ENCODE results near the gene HAPSTR1. TPM values are rescaled to one million over a fixed set of nuclear protein-coding genes. Genes with fewer than 3 reads are reported as not detected.
"Not testable (repeated sequence)": the region's sequence is repeated elsewhere in the genome, so short reads cannot be mapped to it uniquely, and the experiment has no call there.

Gene HAPSTR1
- total and polyA plus RNA-seq, 4 donors: 6.5 to 46.5 (median 17.7) TPM

GRCh38 chr16:9042533-9042932 is 48.9 kb upstream of the HAPSTR1 start:
- no peak overlapping the region for H3K4me3 ChIP-seq (ENCODE audit: low read depth in 1 of 3, low read length in 3 of 3)
- no peaks in the 10 kb centered on the region for H3K9me3 ChIP-seq (ENCODE audit: control insufficient read depth in 4 of 4, low read length in 3 of 4)
- H3K27ac ChIP-seq (ENCODE audit: low read depth in 1 of 2, low read length in 2 of 2): no peak overlapping the region
- H3K27me3 ChIP-seq (ENCODE audit: control insufficient read depth in 4 of 4, insufficient read depth in 4 of 4, low read length in 3 of 4): no peaks in the 10 kb centered on the region
- H3K9ac ChIP-seq (ENCODE audit: low read depth in 1 of 2, low read length in 2 of 2): no peak overlapping the region
- no peaks in the 10 kb centered on the region for H3K36me3 ChIP-seq (ENCODE audit: control insufficient read depth in 4 of 4, insufficient read depth in 3 of 4, low read depth in 1 of 4, low read length in 3 of 4)
- WGBS: 80% methylated on average over 5 of the region's 5 CpGs
- TF ChIP-seq, protein P1, sequence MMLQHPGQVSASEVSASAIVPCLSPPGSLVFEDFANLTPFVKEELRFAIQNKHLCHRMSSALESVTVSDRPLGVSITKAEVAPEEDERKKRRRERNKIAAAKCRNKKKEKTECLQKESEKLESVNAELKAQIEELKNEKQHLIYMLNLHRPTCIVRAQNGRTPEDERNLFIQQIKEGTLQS (IDR thresholded peaks at IDR 0.05): no peak
- TF ChIP-seq FOXA2 (IDR thresholded peaks at IDR 0.05) (no peak), RXRA (IDR thresholded peaks at IDR 0.05) (no peak), NR2F2 (IDR thresholded peaks at IDR 0.05) (no peak), FOXA1 (IDR thresholded peaks at IDR 0.05) (no peak)
- TF ChIP-seq, protein P2, sequence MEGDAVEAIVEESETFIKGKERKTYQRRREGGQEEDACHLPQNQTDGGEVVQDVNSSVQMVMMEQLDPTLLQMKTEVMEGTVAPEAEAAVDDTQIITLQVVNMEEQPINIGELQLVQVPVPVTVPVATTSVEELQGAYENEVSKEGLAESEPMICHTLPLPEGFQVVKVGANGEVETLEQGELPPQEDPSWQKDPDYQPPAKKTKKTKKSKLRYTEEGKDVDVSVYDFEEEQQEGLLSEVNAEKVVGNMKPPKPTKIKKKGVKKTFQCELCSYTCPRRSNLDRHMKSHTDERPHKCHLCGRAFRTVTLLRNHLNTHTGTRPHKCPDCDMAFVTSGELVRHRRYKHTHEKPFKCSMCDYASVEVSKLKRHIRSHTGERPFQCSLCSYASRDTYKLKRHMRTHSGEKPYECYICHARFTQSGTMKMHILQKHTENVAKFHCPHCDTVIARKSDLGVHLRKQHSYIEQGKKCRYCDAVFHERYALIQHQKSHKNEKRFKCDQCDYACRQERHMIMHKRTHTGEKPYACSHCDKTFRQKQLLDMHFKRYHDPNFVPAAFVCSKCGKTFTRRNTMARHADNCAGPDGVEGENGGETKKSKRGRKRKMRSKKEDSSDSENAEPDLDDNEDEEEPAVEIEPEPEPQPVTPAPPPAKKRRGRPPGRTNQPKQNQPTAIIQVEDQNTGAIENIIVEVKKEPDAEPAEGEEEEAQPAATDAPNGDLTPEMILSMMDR (IDR thresholded peaks at IDR 0.05; ENCODE audit: low read depth, low read length, missing input control): no peak
- no peak for DNase-seq (ENCODE audit: low spot score)
- peaks cover 1 to 5% (median 4%) of the 10 kb centered on the region in 4 donors for H3K4me1 ChIP-seq (ENCODE audit: control insufficient read depth in 4 of 4, insufficient read depth in 4 of 4, low read length in 3 of 4)

GRCh38 chr16:9042964-9043680 is 48.3 kb upstream of the HAPSTR1 start:
- WGBS: 87% methylated on average over 15 of the region's 15 CpGs
- DNase-seq (ENCODE audit: low spot score): no peak
- TF ChIP-seq JUND (IDR thresholded peaks at IDR 0.05) (no peak), SP1 (IDR thresholded peaks at IDR 0.05) (no peak), FOXA1 (IDR thresholded peaks at IDR 0.05) (no peak), RAD21 (IDR thresholded peaks at IDR 0.05) (no peak), HNF4G (IDR thresholded peaks at IDR 0.05) (no peak), HNF4A (conservative IDR thresholded peaks at IDR 0.05) (no peak), EGR1 (IDR thresholded peaks at IDR 0.05; ENCODE audit: low read depth in 2 of 2) (no peak), GABPA (IDR thresholded peaks at IDR 0.05 in 1 of 2, conservative IDR thresholded peaks at IDR 0.05 in 1 of 2) (no peak), TAF1 (conservative IDR thresholded peaks at IDR 0.05) (no peak)
- TF ChIP-seq, protein P3, sequence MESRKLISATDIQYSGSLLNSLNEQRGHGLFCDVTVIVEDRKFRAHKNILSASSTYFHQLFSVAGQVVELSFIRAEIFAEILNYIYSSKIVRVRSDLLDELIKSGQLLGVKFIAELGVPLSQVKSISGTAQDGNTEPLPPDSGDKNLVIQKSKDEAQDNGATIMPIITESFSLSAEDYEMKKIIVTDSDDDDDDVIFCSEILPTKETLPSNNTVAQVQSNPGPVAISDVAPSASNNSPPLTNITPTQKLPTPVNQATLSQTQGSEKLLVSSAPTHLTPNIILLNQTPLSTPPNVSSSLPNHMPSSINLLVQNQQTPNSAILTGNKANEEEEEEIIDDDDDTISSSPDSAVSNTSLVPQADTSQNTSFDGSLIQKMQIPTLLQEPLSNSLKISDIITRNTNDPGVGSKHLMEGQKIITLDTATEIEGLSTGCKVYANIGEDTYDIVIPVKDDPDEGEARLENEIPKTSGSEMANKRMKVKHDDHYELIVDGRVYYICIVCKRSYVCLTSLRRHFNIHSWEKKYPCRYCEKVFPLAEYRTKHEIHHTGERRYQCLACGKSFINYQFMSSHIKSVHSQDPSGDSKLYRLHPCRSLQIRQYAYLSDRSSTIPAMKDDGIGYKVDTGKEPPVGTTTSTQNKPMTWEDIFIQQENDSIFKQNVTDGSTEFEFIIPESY (IDR thresholded peaks at IDR 0.05): no peak
- TF ChIP-seq, protein P1 (IDR thresholded peaks at IDR 0.05): no peak
- TF ChIP-seq, protein P4, sequence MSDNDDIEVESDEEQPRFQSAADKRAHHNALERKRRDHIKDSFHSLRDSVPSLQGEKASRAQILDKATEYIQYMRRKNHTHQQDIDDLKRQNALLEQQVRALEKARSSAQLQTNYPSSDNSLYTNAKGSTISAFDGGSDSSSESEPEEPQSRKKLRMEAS (IDR thresholded peaks at IDR 0.05): no peak
- TF ChIP-seq, protein P5, sequence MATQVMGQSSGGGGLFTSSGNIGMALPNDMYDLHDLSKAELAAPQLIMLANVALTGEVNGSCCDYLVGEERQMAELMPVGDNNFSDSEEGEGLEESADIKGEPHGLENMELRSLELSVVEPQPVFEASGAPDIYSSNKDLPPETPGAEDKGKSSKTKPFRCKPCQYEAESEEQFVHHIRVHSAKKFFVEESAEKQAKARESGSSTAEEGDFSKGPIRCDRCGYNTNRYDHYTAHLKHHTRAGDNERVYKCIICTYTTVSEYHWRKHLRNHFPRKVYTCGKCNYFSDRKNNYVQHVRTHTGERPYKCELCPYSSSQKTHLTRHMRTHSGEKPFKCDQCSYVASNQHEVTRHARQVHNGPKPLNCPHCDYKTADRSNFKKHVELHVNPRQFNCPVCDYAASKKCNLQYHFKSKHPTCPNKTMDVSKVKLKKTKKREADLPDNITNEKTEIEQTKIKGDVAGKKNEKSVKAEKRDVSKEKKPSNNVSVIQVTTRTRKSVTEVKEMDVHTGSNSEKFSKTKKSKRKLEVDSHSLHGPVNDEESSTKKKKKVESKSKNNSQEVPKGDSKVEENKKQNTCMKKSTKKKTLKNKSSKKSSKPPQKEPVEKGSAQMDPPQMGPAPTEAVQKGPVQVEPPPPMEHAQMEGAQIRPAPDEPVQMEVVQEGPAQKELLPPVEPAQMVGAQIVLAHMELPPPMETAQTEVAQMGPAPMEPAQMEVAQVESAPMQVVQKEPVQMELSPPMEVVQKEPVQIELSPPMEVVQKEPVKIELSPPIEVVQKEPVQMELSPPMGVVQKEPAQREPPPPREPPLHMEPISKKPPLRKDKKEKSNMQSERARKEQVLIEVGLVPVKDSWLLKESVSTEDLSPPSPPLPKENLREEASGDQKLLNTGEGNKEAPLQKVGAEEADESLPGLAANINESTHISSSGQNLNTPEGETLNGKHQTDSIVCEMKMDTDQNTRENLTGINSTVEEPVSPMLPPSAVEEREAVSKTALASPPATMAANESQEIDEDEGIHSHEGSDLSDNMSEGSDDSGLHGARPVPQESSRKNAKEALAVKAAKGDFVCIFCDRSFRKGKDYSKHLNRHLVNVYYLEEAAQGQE (IDR thresholded peaks at IDR 0.05): no peak
- Histone ChIP-seq H3K4me1 (ENCODE audit: control insufficient read depth in 4 of 4, insufficient read depth in 4 of 4, low read length in 3 of 4) (peaks cover 4 to 9% (median 8%) of the 10 kb centered on the region in 4 donors), H3K27ac (ENCODE audit: low read depth in 1 of 2, low read length in 2 of 2) (no peak overlapping the region), H3K36me3 (ENCODE audit: control insufficient read depth in 4 of 4, insufficient read depth in 3 of 4, low read depth in 1 of 4, low read length in 3 of 4) (no peaks in the 10 kb centered on the region), H3K9ac (ENCODE audit: low read depth in 1 of 2, low read length in 2 of 2) (no peak overlapping the region), H3K4me3 (ENCODE audit: low read depth in 1 of 3, low read length in 3 of 3) (no peak overlapping the region), H3K27me3 (ENCODE audit: control insufficient read depth in 4 of 4, insufficient read depth in 4 of 4, low read length in 3 of 4) (no peaks in the 10 kb centered on the region), H3K9me3 (ENCODE audit: control insufficient read depth in 4 of 4, low read length in 3 of 4) (no peaks in the 10 kb centered on the region)

DNA sequence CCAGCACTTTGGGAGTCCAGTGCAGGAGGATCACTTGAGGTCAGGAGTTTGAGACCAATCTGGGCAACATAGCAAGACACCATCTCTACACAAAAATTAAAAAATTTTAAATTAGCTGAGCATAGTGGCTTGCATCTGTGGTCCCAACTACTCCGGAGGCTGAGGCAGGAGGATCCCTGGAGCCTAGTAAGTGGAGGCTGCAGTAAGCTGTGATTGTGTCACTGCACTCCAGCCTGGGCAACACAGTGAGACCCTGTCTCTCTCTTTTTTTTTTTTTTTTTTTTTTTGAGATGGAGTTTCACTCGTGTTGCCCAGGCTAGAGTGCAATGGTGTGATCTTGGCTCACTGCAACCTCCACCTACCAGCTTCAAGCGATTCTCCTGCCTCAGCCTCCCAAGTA is 45.9 kb upstream of the HAPSTR1 start:
- H3K9ac ChIP-seq (ENCODE audit: low read depth in 1 of 2, low read length in 2 of 2); H3K27ac ChIP-seq (ENCODE audit: low read depth in 1 of 2, low read length in 2 of 2); DNase-seq (ENCODE audit: low spot score); H3K27me3 ChIP-seq (ENCODE audit: control insufficient read depth in 4 of 4, insufficient read depth in 4 of 4, low read length in 3 of 4); H3K9me3 ChIP-seq (ENCODE audit: control insufficient read depth in 4 of 4, low read length in 3 of 4); H3K4me3 ChIP-seq (ENCODE audit: low read depth in 1 of 3, low read length in 3 of 3); H3K36me3 ChIP-seq (ENCODE audit: control insufficient read depth in 4 of 4, insufficient read depth in 3 of 4, low read depth in 1 of 4, low read length in 3 of 4): not testable (repeated sequence)
- 87% methylated on average over 3 of the region's 3 CpGs for WGBS
- peaks cover 8 to 16% (median 11%) of the 10 kb centered on the region in 4 donors for H3K4me1 ChIP-seq (ENCODE audit: control insufficient read depth in 4 of 4, insufficient read depth in 4 of 4, low read length in 3 of 4)

Data from liver (tissue), 9 donors.